Measurements from ENCODE around the gene ABCG8.

The ABCG8 gene

DNA sequence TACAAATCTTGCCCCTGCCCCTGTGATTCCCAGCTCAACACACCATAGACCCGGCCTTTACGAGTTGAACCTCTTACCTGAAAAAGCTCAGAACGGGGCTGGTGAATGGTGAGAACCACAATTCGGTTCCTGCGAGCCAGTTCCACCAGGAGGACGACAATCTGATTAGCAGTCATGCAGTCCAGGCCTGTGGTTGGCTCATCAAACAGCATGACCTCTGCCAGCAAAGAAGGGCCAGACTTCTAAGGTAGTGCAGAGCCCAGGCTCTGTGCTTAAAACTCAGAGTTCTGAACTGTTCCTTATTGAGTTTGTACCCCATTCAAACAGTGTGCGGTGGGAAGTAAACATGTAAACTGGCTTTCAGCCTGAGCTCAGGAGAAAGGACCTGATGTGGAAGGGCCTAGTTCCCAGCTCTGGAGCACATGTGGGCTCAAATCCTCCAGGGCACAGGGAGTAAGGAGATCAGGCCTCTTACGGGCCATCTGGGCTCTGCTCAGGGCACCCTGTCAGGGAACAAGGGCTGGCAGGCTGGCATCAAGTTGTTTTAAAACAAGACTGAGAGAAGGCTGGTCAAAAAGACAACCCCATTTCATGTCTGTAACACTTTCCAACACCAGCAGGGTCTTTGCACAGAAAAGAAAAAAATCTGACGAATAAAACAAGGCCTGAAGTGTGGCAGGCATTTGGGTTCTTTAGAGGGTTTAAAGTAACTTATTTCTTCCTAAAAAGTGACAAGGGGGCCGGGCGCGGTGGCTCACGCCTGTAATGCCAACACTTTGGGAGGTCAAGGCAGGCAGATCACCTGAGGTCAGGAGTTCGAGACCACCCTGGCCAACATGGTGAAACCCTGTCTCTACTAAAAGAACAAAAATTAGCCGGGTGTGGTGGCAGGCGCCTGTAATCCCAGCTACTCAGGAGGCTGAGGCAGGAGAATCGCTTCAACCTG lies 12.2 kb upstream of the ABCG8 start:
- no peak for DNase-seq (ENCODE audit: low spot score)

DNA sequence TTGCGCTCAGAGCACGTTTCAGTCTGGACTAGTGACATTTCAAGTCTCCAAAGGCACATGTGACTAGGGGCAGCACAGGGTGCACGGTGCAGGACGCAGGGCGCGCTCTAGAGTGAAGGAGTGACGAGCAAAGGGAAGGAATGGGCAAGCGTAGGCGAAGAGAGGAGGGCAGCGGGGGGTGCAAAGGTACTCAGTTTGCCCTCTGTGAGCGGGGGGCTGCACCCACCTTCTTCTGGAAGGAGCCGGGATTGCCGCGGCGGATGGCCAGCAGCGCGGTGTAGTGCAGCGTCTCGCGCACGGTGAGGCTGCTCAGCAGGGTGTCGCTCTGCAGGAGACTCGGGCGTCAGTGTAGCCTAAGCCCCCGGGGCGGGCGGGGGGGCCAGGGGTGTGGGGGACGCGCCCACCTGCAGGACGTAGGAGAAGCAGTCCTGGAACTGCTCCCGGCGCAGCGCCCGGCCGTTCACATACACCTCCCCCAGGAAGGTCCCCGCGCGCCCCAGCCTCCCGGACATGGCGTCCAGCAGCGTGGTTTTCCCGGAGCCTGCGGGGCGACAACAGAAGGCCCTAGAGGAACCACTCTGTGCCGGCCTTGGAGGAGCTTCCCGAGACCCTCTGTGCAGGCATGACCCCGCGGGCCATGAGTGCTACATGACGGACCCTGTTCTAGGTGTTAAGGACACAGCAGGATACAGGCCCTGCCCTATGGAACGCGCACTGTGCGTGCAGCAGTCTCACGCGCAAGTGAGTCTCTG lies 7.1 kb upstream of the ABCG8 start:
- DNase-seq (ENCODE audit: low spot score): no peak

DNA sequence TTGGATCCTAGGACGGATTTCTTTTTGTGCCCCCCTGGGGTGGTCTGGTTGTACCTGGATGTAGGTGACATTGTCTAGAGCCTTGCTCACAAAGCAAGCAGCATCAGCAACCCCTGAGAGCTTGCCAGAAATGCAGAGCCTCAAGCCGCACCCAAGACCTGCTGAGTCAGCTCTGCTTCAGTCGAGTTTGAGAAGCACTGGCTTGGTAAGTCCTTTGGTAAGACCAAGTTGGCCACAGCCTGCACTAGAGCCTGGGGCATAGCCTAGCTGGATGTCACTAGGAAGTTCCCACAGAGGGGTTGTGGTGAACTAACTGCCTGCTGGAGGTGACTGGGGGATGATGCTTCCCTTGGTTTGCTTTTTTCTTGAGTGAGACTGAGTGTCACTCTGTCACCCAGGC lies 6.3 kb upstream of the ABCG8 start:
- DNase-seq (ENCODE audit: low spot score): no peak

DNA sequence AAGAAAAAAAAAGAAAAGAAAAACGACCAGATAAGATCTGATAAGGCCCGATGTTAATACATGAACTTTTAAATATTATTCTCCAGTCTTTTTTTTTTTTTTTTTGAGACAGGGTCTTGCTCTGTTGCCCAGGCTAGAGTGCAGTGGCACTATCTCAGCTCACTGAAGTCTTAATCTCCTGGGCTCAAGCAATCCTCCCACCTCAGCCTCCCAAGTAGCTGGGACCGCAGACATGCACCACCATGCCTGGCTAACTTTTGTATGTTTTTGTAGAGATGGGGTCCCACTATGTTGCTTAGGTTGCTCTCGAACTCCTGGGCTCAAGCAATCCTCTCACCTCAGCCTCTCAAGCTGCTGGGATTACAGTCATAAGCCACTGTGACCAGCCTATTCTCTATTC lies 1.7 kb upstream of the ABCG8 start:
- DNase-seq (ENCODE audit: low spot score): no peak

DNA sequence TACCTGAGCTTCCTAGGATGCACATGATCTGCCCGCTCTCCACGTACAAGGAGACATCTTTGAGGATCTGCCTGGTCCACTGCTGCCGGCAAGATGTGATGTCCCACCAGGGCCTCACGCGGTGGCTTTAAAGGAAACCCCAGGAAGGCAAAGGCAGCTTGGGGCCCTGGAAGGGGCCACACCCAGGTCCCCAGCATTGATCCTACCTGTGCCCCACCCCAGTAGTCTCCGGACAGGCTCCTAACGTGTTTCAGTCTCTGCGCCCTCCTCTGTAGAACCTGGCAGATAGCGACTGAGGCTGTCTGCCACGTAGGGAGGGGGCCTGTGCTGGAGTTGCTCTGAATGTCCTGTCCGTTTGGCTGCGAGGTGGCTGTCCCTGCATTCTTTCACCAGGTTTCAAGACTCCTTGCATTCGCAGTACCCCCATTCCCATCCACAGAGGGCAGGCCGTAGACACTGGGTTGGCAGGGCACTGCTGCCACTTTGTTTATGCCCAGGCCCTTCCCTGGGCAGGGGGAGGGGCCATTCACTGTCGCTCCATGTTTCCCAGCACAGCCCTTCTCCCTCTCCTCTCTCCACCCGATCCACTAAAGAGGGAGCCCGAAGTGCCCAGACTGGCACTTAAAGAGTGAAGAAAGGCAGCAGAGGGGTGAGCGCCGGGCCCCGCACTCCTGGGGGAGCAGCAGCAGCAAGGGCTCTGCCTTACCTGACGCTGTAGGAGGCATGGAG lies 776 bp upstream of the ABCG8 start:
- no peak for DNase-seq (ENCODE audit: low spot score)

DNA sequence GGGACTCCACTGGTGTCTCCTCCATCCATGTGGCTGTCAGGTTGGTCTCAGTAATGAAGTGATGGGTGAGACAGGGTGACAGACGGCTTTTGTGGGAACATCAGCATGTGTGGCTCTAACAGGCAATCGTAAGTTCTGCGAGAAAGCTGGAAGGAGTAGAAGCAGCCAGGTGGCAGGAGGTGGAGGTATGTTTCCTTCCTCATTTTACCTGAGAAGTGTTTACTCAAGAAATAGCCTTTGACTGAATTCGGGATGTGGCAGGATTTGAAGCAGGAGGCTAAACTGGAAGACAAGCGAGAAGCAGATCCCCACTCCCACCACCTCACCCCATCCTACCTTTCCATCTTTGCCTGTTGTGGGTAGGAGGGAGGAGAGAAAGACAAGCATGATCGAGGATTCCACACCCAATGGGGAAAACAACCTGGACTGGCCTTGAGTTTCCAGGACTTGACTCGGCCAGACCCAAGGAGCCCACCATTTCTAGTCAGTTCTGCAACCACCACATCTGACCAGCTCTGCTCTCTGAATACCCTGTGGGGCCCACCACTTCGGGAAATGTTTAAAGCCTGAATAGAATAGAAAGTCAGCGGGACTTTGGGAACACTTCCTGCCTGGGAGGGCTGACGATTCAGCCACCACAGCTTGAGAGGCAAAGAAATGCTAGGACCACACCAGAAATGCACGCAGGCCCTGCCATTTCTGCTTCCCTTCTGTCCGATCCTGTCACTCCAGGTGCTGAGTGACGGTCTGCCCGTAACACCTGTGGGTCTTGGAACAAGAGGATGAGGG lies 1.2 kb downstream of the ABCG8 start:
- DNase-seq (ENCODE audit: low spot score): no peak

DNA sequence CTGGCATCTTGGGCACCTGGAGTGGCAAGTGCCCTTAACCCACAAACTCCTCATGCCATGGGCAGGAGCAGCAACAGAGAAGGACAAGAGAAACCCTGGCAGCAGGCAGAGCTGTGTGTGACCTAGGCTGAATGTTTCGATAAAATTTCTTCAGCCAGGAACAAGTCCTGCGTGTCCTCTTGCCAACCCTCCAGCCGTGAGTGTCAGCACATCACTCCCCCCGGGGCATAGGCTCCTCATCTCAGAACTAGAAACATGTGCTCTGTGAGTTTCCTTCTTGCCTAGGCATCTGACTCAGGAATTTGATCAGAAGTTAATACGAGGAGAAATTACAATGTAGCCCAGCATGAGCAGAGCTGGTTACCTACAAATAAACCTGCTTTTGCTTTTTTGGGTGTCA lies 2.2 kb downstream of the ABCG8 start:
- no peak for DNase-seq (ENCODE audit: low spot score)

DNA sequence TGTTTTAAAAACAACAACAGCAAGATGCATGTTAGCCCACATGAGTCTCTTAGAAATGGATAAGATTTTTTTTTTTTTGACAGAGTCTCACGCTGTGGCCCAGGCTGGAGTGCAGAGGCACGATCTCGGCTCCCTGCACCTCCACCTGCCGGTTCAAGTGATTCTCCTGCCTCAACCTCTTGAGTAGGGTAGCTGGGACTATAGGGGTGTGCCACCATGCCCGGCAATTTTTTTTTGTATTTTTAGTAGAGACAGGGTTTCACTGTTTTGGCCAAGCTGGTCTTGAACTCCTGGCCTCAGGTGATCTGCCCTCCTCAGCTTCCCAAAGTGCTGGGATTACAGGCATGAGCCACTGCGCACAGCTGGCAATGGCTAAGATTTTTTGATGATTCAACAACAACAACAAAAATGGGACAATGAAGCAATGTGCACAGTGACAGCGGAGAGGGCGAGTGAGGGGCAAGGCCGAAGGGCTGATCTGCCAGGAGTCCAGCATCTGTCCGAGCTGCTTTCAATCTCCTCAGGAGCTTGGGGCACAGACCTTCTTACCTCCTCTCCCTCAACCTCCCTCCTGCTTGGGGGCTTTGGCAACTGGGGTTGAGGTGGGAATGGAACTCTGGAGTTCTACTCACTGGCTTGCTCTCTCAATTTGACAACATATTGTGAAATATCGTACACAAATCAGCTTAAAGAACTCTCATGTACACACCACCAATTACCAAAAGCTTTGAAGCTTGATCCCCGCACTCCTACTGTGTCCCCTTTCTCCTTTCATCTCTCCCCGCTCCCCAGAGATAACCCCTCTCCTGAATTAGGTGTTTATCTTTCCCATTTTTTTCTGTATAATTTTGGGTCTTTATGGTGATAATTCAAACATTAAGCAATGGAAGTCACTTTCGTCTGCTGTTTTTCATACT lies 3.4 kb downstream of the ABCG8 start:
- no peak for DNase-seq (ENCODE audit: low spot score)

DNA sequence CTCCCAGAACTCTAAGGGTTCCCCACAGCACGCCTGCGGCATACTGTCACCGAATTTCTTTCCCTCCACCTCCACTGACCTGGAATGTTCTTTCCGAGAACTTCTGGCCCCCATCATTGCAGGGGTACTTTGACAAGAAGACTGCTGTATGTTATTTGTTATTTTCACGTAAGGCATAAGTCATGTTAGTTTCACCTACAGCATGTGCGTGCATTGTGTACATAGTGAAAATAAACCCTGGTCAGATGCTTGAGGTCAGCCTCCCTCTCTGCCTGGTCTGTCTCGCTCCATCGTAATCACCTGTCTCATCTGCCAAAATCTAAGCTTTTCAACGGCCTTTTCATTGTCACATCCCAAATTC lies 4.1 kb downstream of the ABCG8 start:
- DNase-seq (ENCODE audit: low spot score): no peak

DNA sequence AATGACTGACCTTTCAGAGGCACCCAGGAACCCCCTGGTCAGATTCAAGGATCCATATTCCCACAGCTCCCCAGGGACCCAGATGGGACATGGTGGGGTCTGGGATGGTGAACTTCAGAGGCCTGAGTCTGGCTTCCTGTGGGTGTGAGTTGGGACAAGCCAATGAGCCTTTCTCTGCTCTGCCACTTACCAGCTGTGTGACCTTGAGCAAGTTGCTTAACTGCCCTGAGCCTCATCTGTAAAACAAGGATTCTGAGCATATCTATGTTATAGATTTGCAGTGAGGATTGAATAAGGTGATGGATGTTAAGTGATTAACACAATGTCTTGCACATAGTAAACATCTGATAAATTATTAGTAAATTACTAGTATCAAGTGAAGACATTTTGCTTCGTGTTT lies 6.4 kb downstream of the ABCG8 start:
- no peak for DNase-seq (ENCODE audit: low spot score)

DNA sequence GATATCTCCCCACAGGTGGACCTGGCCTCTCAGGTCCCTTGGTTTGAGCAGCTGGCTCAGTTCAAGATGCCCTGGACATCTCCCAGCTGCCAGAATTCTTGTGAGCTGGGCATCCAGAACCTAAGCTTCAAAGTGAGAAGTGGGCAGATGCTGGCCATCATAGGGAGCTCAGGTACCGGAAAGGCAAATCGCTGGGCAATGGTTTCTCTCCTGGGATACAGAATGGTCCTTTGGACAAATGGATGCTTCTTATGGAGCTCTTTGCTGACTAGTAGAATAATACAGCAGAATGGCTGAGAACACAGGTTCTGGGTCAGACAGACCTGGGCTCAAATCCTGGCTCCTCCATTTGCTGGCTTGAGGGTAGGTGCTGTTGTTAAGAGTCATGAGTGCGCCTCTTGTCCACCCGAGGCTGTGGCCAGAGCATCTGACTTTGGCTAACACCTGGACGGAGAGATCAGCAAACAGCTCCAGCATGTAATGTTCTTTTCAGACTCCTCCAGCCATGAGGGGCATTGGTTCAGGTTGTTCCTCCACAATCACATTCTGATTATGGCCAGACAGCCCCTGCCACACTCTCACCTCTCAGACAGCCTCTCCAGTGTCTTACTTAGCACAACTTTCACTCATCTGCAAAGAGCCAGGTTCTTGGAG lies 7.5 kb downstream of the ABCG8 start:
- peak; percentile 24 for DNase-seq (ENCODE audit: low spot score)

DNA sequence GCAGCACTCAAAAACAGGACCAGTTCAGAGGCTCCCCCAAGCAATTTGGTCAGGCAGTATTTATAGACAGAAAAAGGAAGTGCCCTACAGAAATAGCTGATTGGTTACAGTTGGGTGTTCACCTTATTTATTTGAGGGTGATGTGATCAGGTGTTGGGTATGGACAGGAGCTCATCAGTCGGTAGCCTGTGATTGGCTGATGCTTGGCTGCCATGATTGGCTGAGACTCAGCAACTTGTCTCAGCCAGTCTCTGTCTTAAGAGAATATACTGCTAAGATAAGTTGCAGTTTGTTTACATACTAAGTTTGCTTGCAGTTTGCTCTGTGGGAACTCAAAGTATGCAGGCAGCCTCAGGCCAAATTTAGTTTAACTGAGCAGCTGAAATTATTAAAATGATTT lies 9.4 kb downstream of the ABCG8 start:
- DNase-seq (ENCODE audit: low spot score): no peak

DNA sequence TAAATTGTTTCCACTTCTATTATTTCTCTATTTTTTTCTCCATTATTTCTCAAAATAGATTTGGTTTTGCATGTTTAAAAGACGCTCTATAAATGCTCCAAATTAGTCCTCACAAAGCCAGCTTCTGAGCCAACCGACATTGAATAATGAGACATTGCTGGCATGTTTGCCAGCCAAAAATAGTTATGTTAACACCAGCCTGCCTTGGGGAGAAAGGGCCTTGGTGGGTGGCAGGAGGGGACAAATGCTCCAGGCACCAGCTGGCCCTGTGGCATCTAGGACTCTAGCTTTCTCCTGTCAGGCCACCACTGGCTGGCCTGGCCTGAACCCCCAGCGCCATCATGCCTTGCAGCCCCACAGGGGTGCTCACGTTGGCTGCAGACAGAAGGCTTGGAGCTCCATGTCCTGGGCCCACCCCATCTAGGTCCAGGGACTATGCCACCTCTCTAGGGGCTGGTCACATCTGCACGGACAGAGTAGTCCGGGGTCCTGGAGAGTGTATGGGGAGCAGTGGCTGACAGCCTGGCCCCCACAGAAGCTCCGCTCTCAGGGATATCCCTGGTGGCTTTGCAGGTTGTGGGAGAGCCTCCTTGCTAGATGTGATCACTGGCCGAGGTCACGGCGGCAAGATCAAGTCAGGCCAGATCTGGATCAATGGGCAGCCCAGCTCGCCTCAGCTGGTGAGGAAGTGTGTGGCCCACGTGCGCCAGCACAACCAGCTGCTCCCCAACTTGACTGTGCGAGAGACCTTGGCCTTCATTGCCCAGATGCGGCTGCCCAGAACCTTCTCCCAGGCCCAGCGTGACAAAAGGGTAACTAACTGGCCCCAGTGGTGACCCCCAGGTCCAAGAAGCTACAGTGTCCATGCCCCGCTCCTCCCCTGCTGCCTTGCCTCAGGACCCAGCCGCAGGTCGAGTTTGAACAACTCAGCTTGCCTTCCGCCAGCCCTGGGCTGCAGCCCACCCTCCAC lies 12.5 kb downstream of the ABCG8 start:
- DNase-seq (ENCODE audit: low spot score): peak; percentile 39

DNA sequence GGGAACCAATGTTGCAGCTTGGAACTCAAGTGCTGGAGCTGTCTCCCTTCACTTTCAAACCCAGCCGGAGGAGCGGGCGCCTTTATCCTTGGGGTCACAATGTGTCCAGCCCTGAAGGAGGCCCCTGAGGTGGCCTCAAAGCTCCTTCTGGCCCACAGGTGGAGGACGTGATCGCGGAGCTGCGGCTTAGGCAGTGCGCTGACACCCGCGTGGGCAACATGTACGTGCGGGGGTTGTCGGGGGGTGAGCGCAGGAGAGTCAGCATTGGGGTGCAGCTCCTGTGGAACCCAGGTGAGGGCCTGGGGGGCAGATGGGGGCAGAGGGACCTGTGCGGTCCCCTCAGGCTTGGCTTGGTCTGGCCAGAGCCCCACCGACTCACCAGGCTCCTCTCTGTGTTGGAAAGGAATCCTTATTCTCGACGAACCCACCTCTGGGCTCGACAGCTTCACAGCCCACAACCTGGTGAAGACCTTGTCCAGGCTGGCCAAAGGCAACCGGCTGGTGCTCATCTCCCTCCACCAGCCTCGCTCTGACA lies 13.5 kb downstream of the ABCG8 start:
- peak; percentile 38 for DNase-seq (ENCODE audit: low spot score)

DNA sequence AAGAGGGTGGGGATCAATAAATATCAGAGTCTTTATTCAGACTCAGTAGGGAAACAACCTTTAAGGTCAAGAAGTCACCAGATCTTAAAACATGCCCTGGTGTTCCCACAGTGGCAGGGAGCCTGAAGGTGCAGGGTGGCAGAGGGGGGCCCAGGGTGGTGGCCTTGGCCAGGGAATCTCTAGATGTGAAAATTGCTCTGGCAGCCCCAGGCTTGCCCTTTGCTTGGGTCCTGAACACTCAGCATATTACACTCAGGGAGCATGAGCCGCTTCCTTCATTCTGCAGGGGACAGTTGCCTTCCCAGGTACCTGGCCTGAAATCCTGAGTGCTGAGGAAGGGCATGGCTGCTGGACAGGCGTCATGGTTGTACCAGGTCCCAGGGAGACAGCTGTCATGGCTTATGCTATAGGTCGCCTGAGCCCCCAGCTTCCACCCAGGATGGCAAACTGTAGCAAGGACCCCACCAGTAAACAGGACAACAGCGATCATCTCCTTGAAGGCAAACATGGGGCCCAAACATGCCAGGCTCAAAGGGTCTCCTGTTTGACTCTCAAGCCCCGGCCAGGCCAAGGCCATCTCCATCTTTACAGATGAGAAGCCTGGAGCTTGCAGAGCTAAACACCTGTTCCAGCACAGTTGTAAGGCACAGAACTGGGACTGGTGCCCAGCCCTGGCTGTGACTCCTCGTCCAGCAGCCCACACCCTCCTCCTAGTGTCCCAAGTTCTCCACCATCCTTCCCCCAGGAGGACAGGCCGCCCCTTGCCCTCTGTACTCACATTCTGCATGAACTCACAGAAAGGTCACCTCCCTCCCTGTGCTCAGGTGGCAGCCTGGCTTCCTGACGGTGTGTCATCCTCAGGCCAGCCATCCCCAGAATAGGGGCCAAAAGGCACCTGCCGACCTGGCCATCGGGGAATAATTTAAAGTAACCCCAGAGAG lies 14.6 kb downstream of the ABCG8 start:
- peak; percentile 32 for DNase-seq (ENCODE audit: low spot score)

DNA sequence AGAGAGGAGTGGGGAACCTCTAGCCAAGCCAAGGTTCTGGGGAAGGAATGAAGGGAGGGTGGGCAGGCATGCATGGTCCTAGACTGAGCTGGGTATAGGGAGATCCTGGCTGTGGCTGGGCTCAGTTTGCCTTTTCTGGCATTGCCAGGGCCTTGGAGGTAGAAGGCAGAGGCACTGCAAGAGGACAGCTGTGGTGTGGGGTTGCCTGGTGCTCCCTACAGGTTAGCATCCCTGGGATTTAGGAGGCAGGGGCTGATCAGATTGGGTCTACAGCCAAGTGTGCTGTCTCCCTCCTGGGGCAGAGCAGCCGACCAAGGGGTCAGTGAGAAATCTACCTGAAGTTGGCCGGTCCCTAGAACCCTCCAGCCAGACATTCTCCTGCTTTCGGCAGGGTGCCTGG lies 15.9 kb downstream of the ABCG8 start:
- DNase-seq (ENCODE audit: low spot score): peak; percentile 22

DNA sequence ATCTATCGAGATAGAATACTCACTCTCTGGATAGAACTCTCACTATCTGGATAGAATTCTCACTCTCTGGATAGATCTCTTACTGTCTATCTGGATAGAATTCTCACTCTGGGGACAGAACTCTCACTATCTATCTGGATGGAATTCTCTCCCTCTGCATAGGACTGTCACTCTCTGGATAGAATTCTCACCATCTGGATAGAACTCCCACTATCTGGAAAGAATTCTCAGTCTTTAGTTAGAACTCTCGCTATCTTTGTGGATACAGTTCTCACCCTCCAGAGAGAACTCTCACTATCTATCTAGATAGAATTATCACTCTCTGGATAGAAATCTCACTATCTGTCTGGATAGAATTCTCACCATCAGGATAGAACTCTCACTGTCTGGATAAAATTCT lies 16.5 kb downstream of the ABCG8 start:
- DNase-seq (ENCODE audit: low spot score): no peak

DNA sequence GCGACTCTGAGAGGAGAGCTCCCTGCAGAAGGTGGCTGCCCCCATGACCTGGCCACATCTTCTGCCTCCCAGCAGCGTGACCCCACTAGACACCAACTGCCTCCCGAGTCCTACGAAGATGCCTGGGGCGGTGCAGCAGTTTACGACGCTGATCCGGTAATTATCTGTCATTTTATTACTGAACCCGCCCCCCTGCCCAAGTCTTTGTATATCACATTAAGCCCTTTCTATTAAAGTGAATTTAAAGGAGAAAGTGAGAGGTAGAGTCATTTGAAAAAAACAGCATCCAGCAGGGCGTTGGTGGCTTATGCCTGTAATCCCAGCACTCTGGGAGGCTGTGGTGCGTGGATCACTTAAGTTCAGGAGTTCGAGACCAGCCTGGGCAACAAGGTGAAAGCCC lies 33.4 kb downstream of the ABCG8 start:
- no peak for DNase-seq (ENCODE audit: low spot score)
